Measurements from ENCODE around the gene GNPTG.

The GNPTG gene

GRCh38 chr16:1349351-1349750 is 2.4 kb upstream of the GNPTG start:
- DNase-seq = no peak

GRCh38 chr16:1349951-1350350 is 1.8 kb upstream of the GNPTG start:
- no peak for DNase-seq

GRCh38 chr16:1350691-1351090 is 1.0 kb upstream of the GNPTG start:
- DNase-seq = no peak

GRCh38 chr16:1351215-1351581 is 533 bp upstream of the GNPTG start:
- peak in 1 of 6 experiments; percentile 29 for DNase-seq

GRCh38 chr16:1354815-1355540 is 3.2 kb downstream of the GNPTG start:
- DNase-seq = no peak

- DNase-seq = no peak
These were observed 3.9 kb downstream of the GNPTG start for GRCh38 chr16:1355591-1355990.

- DNase-seq = no peak
These were observed 4.5 kb downstream of the GNPTG start for GRCh38 chr16:1356061-1356900.

DNA sequence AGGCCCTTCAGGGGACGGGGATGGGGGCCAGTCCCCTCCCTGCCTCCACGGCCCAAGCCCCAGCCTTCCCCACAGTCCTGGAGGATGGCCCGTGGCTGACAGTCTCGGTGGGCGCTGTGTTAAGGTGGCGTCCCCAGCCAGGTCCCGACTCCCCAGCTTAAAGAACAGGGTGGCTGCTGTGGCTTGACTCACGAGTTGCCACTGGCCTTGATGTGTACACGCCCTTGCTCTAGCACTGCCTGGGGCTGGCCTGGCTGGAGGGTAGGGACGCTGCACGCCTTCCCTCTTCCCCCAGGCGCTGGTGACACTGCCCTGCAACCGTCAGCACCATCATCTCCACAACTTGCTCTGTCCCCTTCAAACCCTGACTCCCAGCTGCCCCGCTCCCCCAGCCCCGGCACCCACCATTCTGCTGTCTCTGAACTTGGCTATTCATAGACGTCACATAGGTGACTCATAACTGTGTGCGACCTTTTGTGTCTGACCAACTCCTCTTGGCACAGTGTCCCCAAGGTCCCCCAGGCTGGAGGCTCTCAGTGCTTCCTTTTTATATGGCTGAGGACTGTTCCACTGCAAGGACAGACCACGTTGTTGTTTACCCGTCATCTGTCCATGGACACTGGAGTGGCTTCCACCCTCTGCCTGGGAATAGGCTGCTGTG is 6.3 kb downstream of the GNPTG start:
- no peak for DNase-seq

GRCh38 chr16:1361685-1362360 is 10.1 kb downstream of the GNPTG start:
- DNase-seq = no peak

GRCh38 chr16:1362807-1363206 is 11.1 kb downstream of the GNPTG start:
- DNase-seq = no peak

- peak; percentile 46 to 75 (median 54) for DNase-seq
These were observed 11.8 kb downstream of the GNPTG start for GRCh38 chr16:1363501-1364041.

DNA sequence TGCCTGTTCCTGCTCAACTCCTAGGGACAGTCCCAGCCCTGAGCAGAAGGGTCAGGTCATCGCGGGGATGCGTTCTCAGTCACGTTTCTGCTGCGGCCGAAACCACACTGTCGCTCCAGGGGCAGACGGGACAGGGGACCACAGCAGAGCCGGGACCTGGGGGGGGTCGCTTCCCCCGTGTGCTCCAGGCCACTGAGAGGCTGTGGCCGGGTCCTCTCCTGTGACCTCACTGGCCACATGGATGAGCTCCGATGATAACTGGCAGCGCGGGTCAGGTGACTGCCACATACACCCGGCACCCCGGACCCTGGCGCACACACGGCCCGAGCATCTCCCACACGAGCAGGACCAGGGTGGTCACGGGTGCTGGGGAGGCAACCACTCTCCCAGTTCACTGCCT is 12.8 kb downstream of the GNPTG start:
- DNase-seq = no peak

DNA sequence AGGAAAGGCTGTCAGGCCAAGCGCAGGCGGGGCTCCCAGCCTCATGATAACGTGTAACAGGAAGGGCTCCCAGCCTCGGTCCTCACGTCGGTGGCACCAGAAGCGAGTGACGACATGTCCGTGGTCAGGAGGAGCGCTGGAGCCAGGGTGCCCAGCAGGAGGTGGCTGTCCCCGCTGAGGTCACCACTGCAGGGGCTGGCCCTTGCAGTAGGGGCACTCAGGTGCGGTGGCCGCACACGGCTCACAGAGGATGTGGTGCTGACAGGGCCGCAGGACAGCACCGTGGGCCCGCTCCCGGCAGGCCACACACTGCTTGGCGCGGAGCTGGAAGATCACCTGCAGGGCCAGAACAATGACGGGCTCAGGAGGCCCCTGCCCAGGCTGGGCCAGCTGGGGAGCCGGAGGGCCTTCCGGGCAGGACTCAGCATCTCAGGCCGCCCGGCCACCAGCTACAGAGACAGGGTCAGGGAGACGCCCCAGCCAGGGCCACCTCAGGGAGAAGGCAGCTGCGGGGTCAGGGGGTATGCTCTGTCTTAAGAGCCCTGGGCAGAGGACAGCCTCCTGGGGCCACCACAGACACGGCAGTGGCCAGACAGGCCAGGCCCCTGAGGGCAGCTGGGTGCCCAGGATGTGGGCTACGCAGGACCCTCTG is 14.5 kb downstream of the GNPTG start:
- DNase-seq = no peak

DNA sequence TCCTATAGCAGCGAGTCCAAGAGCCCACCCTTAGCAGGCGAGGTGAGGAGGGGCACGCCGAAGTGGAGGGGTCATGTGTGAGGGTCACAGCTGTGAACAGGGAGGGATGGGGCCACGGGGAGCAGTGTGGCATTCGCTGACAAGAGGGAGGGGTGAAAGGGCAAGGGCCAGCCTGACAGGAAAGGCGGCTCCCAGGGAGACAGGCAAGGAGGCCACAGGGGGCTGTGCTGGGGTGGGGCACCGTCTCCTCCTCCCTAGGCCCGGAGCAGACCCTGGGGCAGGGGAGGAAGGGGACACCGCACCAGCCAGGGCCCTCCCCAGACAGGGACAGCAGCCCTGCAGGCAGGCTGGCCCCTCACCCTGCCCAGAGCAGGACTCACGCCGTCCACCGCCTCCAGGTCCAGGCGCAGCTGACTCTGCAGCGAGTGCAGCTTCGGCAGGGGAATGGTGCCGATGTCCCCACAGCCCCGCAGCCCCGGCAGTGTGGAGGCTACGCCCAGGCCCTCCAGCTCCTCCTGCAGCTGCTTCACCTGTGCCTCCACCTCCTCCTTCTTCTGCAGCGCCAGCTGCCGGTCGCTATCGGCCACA is 15.1 kb downstream of the GNPTG start:
- DNase-seq = no peak

DNA sequence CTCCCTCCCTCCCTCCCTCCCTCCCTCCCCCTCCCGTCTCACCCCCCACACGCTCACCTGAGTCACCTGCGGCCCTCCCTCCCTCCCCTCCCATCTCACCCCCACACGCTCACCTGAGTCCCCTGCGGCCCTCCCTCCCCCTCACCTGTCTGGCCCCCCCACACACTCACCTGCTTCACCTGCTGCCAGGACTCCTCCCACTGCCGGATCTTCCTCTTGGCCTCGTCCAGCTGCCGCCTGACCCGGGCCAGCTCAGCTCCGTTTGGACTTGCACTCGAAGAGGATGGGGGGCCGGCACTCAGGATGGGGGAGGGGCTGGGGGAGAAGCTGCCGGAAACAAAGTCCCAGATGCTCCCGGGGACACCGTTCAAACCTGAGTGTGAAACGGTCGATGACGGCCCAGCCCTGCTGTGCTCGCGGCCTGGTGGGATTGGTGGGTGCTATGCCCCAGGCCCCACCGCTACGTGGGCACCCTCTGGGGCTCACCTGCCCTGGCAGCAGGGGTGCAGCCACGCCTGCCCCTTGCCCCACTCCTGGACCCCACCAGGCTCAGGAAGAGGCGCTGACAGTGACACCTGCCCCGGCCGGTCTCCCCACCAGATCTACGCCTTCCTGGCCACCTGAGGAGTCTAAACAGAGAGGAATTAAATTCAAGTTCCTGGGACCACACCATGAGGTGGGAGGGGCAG is 15.9 kb downstream of the GNPTG start:
- no peak for DNase-seq

GRCh38 chr16:1371054-1371978 is 19.6 kb downstream of the GNPTG start:
- no peak for DNase-seq

- no peak for DNase-seq
These were observed 20.7 kb downstream of the GNPTG start for GRCh38 chr16:1372292-1372950.

GRCh38 chr16:1374418-1375297 is 22.9 kb downstream of the GNPTG start:
- DNase-seq = no peak

DNA sequence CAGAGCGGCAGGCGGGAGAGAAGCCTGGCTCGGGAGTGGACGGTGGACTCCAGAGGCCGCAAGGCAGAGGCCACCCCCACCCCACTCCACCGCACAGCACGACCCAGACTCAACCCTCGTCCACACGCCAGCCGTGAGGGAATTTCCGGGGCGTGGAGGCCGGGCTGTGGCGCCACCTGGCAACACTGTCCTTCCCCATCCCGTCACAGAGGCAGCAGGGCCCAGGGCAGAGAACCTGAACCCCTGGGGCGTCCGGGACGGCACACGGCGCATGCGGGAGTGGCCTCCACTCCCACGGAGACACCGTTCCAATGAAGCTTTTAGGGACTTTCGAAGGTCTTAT is 23.5 kb downstream of the GNPTG start:
- DNase-seq = no peak

Measured in stimulated activated naive CD4-positive, alpha-beta T cell (primary cell).